ENCODE results near the gene LRRC66. TPM values are rescaled to one million over a fixed set of nuclear protein-coding genes. Genes with fewer than 3 reads are reported as not detected.

Gene LRRC66
- total and polyA plus RNA-seq, 7 donors, result 0.36 to 3.9 (median 1.6) TPM

- peaks cover 0 to 13% (median 0%) of the 10 kb centered on the region in 4 donors for H3K36me3 ChIP-seq
- no peak for DNase-seq
- H3K27me3 ChIP-seq, result no peaks in the 10 kb centered on the region
- intact Hi-C loops (cut with DNase I), result no loop called here
- no peaks in the 10 kb centered on the region for H3K9me3 ChIP-seq
- no peak overlapping the region for H3K4me3 ChIP-seq
- H3K27ac ChIP-seq, result no peak overlapping the region
- WGBS, 2 donors, result 56 to 87% methylated on average over 2 of the region's 2 CpGs
- TF ChIP-seq CTCF (IDR thresholded peaks at IDR 0.05) (no peak), POLR2A (IDR thresholded peaks at IDR 0.05) (no peak)
- peaks cover 0 to 41% (median 24%) of the 10 kb centered on the region in 4 donors for H3K4me1 ChIP-seq
These were observed 15.0 kb upstream of the LRRC66 start for GRCh38 chr4:52035190-52035589.

GRCh38 chr4:52032005-52032404 lies 11.8 kb upstream of the LRRC66 start:
- Histone ChIP-seq H3K36me3 (peaks cover 0 to 40% (median 4%) of the 10 kb centered on the region in 4 donors), H3K27me3 (no peaks in the 10 kb centered on the region), H3K9me3 (no peaks in the 10 kb centered on the region), H3K4me3 (no peak overlapping the region), H3K4me1 (peaks cover 0 to 31% (median 20%) of the 10 kb centered on the region in 4 donors), H3K27ac (no peak overlapping the region)
- WGBS, 2 donors, result 97 to 100% methylated on average over 1 of the region's 1 CpG
- no peak for TF ChIP-seq CTCF (IDR thresholded peaks at IDR 0.05)
- no peak for TF ChIP-seq EP300 (IDR thresholded peaks at IDR 0.05)
- no peak for TF ChIP-seq POLR2A (IDR thresholded peaks at IDR 0.05)
- no peak for TF ChIP-seq POLR2AphosphoS5 (IDR thresholded peaks at IDR 0.05)
- intact Hi-C loops (cut with DNase I), result no loop called here
- no peak for DNase-seq

- intact Hi-C loops (cut with DNase I), result loop anchor here (5.0 kb wide), 1 partner anchor 137 kb away; no protein-coding TSS in a partner anchor
These were observed 8.8 kb upstream of the LRRC66 start for GRCh38 chr4:52028970-52029369.

DNA sequence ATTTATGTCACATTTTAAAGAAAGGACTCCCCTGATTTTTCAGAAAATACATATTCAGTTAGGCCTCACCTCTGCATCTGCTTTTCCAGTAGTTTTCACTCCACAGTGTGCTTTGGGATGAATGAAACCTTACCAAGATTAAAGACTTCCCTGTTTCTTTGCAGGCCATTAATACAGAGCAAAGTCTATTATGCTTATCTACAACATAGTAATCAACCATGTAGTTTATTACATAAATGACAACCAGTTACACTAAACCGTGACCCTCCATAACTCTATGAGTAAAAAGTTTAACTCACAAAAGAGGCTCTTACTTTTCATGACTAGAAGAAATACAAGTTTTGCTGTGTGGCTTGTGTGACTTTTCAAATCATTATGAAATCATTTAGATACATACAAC lies 2.3 kb downstream of the LRRC66 start:
- DNase-seq, result no peak

More at GRCh38 chr4:52028970-52029369, 8.8 kb upstream of the LRRC66 start:
- no peak for TF ChIP-seq CTCF (IDR thresholded peaks at IDR 0.05)
- Histone ChIP-seq H3K4me3 (no peak overlapping the region), H3K36me3 (peaks cover 0 to 68% (median 4%) of the 10 kb centered on the region in 4 donors), H3K4me1 (peaks cover 0 to 13% (median 2%) of the 10 kb centered on the region in 4 donors), H3K27me3 (no peaks in the 10 kb centered on the region), H3K9me3 (no peaks in the 10 kb centered on the region), H3K27ac (no peak overlapping the region)
- no peak for DNase-seq
- WGBS, 2 donors, result 91 to 94% methylated on average over 1 of the region's 1 CpG

More for the DNA sequence above, 2.3 kb downstream of the LRRC66 start:
- Histone ChIP-seq H3K27me3 (no peaks in the 10 kb centered on the region), H3K4me3 (no peak overlapping the region), H3K36me3 (peaks cover 0 to 23% (median 5%) of the 10 kb centered on the region in 4 donors), H3K9me3 (no peaks in the 10 kb centered on the region), H3K27ac (no peak overlapping the region), H3K4me1 (no peaks in the 10 kb centered on the region)
- intact Hi-C loops (cut with DNase I), result no loop called here
- TF ChIP-seq CTCF (IDR thresholded peaks at IDR 0.05) (no peak), POLR2A (IDR thresholded peaks at IDR 0.05) (no peak), POLR2AphosphoS5 (IDR thresholded peaks at IDR 0.05) (no peak), EP300 (IDR thresholded peaks at IDR 0.05) (no peak)
- 10 to 32% methylated on average over 1 of the region's 1 CpG for WGBS, 2 donors
